Measurements from ENCODE around the gene UAP1L1.
"Not testable (repeated sequence)": the region's sequence is repeated elsewhere in the genome, so short reads cannot be mapped to it uniquely, and the experiment has no call there.

Gene UAP1L1

GRCh38 chr9:137077010-137077747 lies at the start of gene UAP1L1:
Gene UAP1L1, plus strand, starts transcription at chr9:137077517. Its CDS starts 16 bp downstream, at chr9:137077533.
- DNase-seq (ENCODE audit: low spot score): peak; percentile 87

GRCh38 chr9:137028263-137029057 lies 48.9 kb upstream of the UAP1L1 start:
- peak; percentile 86 for DNase-seq (ENCODE audit: low spot score)

- DNase-seq (ENCODE audit: low spot score): peak; percentile 87
Measured at GRCh38 chr9:137029058-137029936, 48.0 kb upstream of the UAP1L1 start.

GRCh38 chr9:137030006-137030405 lies 47.3 kb upstream of the UAP1L1 start:
- no peak for DNase-seq (ENCODE audit: low spot score)

- DNase-seq (ENCODE audit: low spot score): no peak
Measured at GRCh38 chr9:137030538-137031527, 46.5 kb upstream of the UAP1L1 start.

- DNase-seq (ENCODE audit: low spot score): no peak
Measured at GRCh38 chr9:137031904-137032640, 45.2 kb upstream of the UAP1L1 start, which contains the start of gene FUT7. Gene FUT7, minus strand, starts transcription at chr9:137032088. Its CDS starts 97 bp downstream, at chr9:137031991.

- no peak for DNase-seq (ENCODE audit: low spot score)
Measured at GRCh38 chr9:137032858-137033257, 44.5 kb upstream of the UAP1L1 start.

- not testable (repeated sequence) for DNase-seq (ENCODE audit: low spot score)
Measured at GRCh38 chr9:137033481-137033880, 43.8 kb upstream of the UAP1L1 start.

- no peak for DNase-seq (ENCODE audit: low spot score)
Measured at GRCh38 chr9:137034039-137034708, 43.1 kb upstream of the UAP1L1 start.

GRCh38 chr9:137034709-137035506 lies 42.4 kb upstream of the UAP1L1 start:
- DNase-seq (ENCODE audit: low spot score): peak; percentile 95

GRCh38 chr9:137035507-137035834 lies 41.8 kb upstream of the UAP1L1 start:
- DNase-seq (ENCODE audit: low spot score): no peak

GRCh38 chr9:137035937-137036336 lies 41.4 kb upstream of the UAP1L1 start:
- no peak for DNase-seq (ENCODE audit: low spot score)

GRCh38 chr9:137037035-137037434 lies 40.3 kb upstream of the UAP1L1 start:
- DNase-seq (ENCODE audit: low spot score): no peak

- no peak for DNase-seq (ENCODE audit: low spot score)
Measured at GRCh38 chr9:137037483-137037882, 39.8 kb upstream of the UAP1L1 start.

- no peak for DNase-seq (ENCODE audit: low spot score)
Measured at GRCh38 chr9:137038916-137039315, 38.4 kb upstream of the UAP1L1 start.

- DNase-seq (ENCODE audit: low spot score): no peak
Measured at GRCh38 chr9:137039611-137040366, 37.5 kb upstream of the UAP1L1 start.

- DNase-seq (ENCODE audit: low spot score): no peak
Measured at GRCh38 chr9:137040568-137040967, 36.7 kb upstream of the UAP1L1 start.

- no peak for DNase-seq (ENCODE audit: low spot score)
Measured at GRCh38 chr9:137041124-137041523, 36.2 kb upstream of the UAP1L1 start.
